ENCODE measurements around the gene IPPK. TPM values are rescaled to one million over a fixed set of nuclear protein-coding genes. Genes with fewer than 3 reads are reported as not detected.
"Not testable (repeated sequence)": the region's sequence is repeated elsewhere in the genome, so short reads cannot be mapped to it uniquely, and the experiment has no call there.

Gene IPPK
- total RNA-seq, 1 donor from 2014 or later = 11.0 TPM

GRCh38 chr9:92638621-92639101 lies 31.3 kb downstream of the IPPK start:
- no peak for DNase-seq (ENCODE audit: low read depth)

GRCh38 chr9:92637886-92638620 lies 31.9 kb downstream of the IPPK start:
- DNase-seq (ENCODE audit: low read depth) = no peak

- DNase-seq (ENCODE audit: low read depth) = no peak
Observed at GRCh38 chr9:92637326-92637725, 32.6 kb downstream of the IPPK start.

GRCh38 chr9:92636627-92637026 lies 33.3 kb downstream of the IPPK start:
- no peak for DNase-seq (ENCODE audit: low read depth)

- DNase-seq (ENCODE audit: low read depth) = no peak
Observed at GRCh38 chr9:92635760-92636159, 34.2 kb downstream of the IPPK start.

GRCh38 chr9:92634712-92635605 lies 35.0 kb downstream of the IPPK start:
- peak; percentile 71 for DNase-seq (ENCODE audit: low read depth)

- DNase-seq (ENCODE audit: low read depth) = no peak
Observed at GRCh38 chr9:92633614-92634278, 36.2 kb downstream of the IPPK start.

GRCh38 chr9:92632641-92633040 lies 37.3 kb downstream of the IPPK start:
- DNase-seq (ENCODE audit: low read depth) = no peak

- no peak for DNase-seq (ENCODE audit: low read depth)
Observed at GRCh38 chr9:92631452-92632343, 38.2 kb downstream of the IPPK start.

GRCh38 chr9:92627651-92628050 lies 42.3 kb downstream of the IPPK start:
- DNase-seq (ENCODE audit: low read depth) = no peak

GRCh38 chr9:92626484-92626883 lies 43.4 kb downstream of the IPPK start:
- DNase-seq (ENCODE audit: low read depth) = no peak

- DNase-seq (ENCODE audit: low read depth) = not testable (repeated sequence)
Observed at GRCh38 chr9:92623936-92624335, 46.0 kb downstream of the IPPK start.

- no peak for DNase-seq (ENCODE audit: low read depth)
Observed at GRCh38 chr9:92620845-92621244, 49.1 kb downstream of the IPPK start.

- DNase-seq (ENCODE audit: low read depth) = no peak
Observed at GRCh38 chr9:92619601-92620300, 50.2 kb downstream of the IPPK start.

GRCh38 chr9:92618633-92619225 lies 51.2 kb downstream of the IPPK start:
- no peak for DNase-seq (ENCODE audit: low read depth)

GRCh38 chr9:92617951-92618510 lies 51.9 kb downstream of the IPPK start:
- no peak for DNase-seq (ENCODE audit: low read depth)

- DNase-seq (ENCODE audit: low read depth) = no peak
Observed at GRCh38 chr9:92617195-92617813, 52.6 kb downstream of the IPPK start.

- no peak for DNase-seq (ENCODE audit: low read depth)
Observed at GRCh38 chr9:92616655-92617111, 53.2 kb downstream of the IPPK start.

GRCh38 chr9:92616199-92616641 lies 53.7 kb downstream of the IPPK start:
- DNase-seq (ENCODE audit: low read depth) = no peak
